GM12874 (cell line): ENCODE results near the gene BBS1.

ENCODE experiments used
- TF ChIP-seq, protein P1 (sequence below): IDR thresholded peaks from 2 replicates; pipeline ENCODE4 v1.5.1; 2011; ENCODE audit warnings: low read depth, mild to moderate bottlenecking, control low read depth, low read length, moderate library complexity; ENCODE audit not compliant: insufficient read depth

BBS1 gene

DNA sequence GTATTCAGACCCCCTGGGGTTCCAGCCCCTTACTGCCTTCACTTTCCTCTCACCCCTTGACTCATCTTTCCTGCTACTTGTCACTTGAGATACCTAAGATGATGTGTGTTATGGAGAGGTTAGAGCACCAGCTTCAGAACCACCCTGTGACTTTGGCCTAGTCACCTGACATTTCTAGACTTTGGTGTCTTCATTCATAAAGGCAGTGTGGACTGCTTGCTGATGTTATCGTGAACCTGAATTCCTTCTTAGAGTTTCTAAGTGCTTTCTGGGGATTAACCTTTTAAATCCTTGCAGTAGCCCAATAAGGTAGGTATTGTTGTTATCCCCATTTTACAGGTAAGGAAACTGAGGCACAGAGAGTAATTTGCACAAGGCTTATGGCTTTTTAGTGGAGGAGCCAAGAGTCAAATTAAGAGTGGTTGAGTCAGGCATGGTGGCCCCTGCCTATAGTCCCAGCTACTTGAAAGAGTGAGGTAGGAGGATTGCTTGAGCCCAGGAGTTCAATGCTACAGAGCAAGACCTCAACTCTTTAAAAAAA is 5.1 kb upstream of the BBS1 start:
- TF ChIP-seq, protein P1, sequence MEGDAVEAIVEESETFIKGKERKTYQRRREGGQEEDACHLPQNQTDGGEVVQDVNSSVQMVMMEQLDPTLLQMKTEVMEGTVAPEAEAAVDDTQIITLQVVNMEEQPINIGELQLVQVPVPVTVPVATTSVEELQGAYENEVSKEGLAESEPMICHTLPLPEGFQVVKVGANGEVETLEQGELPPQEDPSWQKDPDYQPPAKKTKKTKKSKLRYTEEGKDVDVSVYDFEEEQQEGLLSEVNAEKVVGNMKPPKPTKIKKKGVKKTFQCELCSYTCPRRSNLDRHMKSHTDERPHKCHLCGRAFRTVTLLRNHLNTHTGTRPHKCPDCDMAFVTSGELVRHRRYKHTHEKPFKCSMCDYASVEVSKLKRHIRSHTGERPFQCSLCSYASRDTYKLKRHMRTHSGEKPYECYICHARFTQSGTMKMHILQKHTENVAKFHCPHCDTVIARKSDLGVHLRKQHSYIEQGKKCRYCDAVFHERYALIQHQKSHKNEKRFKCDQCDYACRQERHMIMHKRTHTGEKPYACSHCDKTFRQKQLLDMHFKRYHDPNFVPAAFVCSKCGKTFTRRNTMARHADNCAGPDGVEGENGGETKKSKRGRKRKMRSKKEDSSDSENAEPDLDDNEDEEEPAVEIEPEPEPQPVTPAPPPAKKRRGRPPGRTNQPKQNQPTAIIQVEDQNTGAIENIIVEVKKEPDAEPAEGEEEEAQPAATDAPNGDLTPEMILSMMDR, result no peak

DNA sequence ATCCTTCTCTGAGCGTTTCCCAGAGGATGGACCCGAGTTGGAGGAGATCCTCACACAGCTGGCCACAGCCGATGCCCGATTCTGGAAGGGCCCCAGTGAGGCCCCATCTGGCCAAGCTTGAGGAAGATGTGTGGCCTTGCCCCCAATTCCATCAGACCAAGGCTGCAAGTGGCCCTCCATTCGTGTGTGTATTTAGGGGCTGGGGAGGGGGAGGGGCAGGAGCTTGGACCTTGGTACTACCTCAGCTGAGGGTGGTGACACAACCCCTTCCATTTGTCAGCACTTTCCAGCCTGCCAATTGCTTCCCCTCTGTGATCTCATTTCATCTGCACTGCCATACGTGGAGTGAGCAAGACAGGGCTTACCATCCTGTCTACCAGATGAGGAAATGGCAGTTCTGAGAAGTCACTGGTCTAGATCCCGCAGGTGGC is 1.3 kb upstream of the BBS1 start:
- TF ChIP-seq, protein P1, result no peak

DNA sequence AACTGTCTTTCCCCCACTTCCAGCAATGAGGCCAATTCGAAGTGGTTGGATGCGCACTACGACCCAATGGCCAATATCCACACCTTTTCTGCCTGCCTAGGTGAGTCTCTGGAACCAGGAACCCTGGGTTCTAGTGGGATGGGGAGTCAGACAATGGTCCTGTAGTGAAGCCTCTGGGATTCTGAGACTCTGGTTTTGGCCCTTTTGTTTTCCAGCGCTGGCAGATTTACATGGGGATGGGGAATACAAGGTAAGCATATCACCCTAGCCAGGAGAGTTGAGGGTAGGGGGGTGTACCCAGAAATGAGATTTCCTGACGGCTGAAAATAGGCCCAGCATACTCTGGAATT is 530 bp downstream of the BBS1 start:
- TF ChIP-seq, protein P1, result no peak

DNA sequence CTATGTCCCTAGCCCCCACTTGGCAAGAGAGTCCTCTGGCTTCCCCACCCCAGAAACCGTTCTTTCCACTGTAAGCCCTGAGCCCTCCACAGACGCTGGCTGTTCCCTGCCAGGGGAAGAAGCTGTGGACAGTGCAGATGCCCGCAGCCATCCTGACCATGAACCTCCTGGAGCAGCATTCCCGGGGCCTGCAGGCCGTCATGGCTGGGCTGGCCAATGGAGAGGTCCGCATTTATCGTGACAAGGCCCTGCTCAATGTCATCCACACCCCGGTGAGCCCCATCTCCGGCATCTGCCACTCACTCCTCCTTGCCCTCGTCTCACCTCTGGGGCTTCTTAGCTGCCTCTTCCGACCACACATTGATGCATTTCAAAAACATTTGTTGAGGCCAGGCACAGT is 13.2 kb downstream of the BBS1 start:
- TF ChIP-seq, protein P1, result no peak

DNA sequence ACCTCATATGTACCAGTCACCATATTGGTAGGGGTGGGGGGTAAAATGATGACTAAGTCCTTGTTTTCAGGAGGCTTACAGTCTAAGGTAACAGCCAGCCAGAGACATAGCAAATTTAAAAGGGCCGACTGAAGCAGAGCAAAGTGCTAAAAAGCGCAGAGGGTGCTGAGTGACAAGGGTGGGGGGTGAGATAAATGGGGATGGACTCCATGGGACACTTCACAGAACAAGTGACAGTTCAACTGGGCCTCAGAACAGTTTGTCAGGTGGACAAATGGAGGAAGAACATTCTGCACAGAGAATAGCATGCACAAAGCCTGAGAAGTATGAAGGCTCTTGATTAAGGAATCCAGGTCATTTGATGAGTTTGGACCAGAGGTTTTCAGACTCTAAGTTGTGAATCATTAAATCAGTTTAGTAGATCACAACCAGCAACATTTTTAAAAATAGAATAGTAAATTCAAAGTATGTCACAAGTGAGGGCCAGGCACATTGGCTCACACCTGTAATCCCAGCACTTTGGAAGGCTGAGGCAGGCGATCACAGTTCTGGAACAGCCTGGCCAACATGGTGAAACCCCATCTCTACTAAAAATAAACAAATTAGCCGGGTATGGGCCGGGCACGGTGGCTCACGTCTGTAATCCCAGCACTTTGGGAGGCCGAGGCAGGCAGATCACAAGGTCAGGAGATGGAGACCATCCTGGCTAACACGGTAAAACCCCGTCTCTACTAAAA is 14.0 kb downstream of the BBS1 start:
- TF ChIP-seq, protein P1, result no peak

DNA sequence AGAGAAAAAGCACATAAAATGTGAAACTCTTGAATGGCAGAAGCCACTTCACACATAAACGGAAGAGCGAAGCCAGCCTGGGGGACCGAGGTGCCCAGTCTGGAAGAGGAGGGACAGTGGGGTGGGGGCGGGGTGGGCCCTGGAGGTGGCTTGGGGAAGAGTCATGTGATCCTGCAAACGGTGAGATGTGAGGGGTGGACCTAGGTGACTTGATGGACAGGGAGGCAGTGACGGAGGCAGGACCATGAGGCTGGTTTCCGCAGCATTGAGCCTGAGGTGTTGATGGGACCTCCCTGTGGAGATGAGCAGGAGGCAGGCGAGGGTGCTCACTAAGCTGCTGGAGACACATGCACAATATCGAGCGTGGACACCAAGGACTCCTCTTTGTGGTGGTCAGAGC is 18.6 kb downstream of the BBS1 start:
- TF ChIP-seq, protein P1, result no peak

DNA sequence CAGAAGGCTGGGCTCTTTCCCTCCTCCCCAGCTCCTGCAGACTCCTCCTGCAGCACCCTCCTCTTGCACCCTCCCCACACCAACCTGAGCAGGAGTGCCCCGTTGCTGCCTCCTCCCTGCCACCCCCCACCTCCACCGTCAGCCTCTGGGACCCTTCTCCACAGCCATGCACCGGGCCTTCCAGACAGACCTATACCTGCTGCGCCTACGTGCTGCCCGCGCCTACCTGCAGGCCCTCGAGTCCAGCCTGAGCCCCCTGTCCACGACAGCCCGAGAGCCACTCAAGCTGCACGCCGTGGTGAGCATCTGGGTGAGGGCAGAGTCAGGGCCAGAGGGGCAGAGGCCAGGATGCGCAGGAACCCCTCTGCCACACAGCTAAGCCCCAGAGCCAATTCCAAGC is 19.2 kb downstream of the BBS1 start:
- TF ChIP-seq, protein P1, result no peak
